ENCODE measurements around the gene RAB44.

RAB44 gene

GRCh38 chr6:36670271-36670670 lies 27.4 kb upstream of the RAB44 start:
- H3K4me3 ChIP-seq (ENCODE audit: low read length), result no peak overlapping the region
- TF ChIP-seq, protein P1, sequence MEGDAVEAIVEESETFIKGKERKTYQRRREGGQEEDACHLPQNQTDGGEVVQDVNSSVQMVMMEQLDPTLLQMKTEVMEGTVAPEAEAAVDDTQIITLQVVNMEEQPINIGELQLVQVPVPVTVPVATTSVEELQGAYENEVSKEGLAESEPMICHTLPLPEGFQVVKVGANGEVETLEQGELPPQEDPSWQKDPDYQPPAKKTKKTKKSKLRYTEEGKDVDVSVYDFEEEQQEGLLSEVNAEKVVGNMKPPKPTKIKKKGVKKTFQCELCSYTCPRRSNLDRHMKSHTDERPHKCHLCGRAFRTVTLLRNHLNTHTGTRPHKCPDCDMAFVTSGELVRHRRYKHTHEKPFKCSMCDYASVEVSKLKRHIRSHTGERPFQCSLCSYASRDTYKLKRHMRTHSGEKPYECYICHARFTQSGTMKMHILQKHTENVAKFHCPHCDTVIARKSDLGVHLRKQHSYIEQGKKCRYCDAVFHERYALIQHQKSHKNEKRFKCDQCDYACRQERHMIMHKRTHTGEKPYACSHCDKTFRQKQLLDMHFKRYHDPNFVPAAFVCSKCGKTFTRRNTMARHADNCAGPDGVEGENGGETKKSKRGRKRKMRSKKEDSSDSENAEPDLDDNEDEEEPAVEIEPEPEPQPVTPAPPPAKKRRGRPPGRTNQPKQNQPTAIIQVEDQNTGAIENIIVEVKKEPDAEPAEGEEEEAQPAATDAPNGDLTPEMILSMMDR (conservative IDR thresholded peaks at IDR 0.05; ENCODE audit: low read depth, low read length), result no peak
- no peak for DNase-seq (ENCODE audit: low read depth)

GRCh38 chr6:36671687-36672375 lies 25.8 kb upstream of the RAB44 start:
- no peak overlapping the region for H3K4me3 ChIP-seq (ENCODE audit: low read length)
- no peak for DNase-seq (ENCODE audit: low read depth)
- TF ChIP-seq, protein P1 (conservative IDR thresholded peaks at IDR 0.05; ENCODE audit: low read depth, low read length), result no peak

DNA sequence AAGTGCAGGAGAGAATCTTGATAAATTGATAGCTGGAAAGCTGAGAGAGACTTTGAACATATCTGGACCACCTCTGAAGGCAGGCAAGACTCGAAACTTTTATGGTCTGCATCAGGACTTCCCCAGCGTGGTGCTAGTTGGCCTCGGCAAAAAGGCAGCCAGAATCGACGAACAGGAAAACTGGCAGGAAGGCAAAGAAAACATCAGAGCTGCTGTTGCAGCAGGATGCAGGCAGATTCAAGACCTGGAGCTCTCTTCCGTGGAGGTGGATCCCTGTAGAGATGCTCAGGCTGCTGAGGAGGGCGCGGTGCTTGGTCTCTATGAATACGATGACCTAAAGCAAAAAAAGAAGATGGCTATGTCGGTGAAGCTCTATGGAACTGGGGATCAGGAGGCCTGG lies 23.7 kb upstream of the RAB44 start:
- TF ChIP-seq, protein P1 (conservative IDR thresholded peaks at IDR 0.05; ENCODE audit: low read depth, low read length), result no peak
- H3K4me3 ChIP-seq (ENCODE audit: low read length), result no peak overlapping the region
- DNase-seq (ENCODE audit: low read depth), result no peak

- H3K4me3 ChIP-seq (ENCODE audit: low read length), result no peak overlapping the region
- TF ChIP-seq, protein P1 (conservative IDR thresholded peaks at IDR 0.05; ENCODE audit: low read depth, low read length), result no peak
- no peak for DNase-seq (ENCODE audit: low read depth)
These were observed 22.7 kb upstream of the RAB44 start for GRCh38 chr6:36674942-36675341.

GRCh38 chr6:36676141-36677058 lies 21.2 kb upstream of the RAB44 start:
- no peak overlapping the region for H3K4me3 ChIP-seq (ENCODE audit: low read length)
- DNase-seq (ENCODE audit: low read depth), result no peak
- TF ChIP-seq, protein P1 (conservative IDR thresholded peaks at IDR 0.05; ENCODE audit: low read depth, low read length), result no peak

- TF ChIP-seq, protein P1 (conservative IDR thresholded peaks at IDR 0.05; ENCODE audit: low read depth, low read length), result no peak
- no peak overlapping the region for H3K4me3 ChIP-seq (ENCODE audit: low read length)
- no peak for DNase-seq (ENCODE audit: low read depth)
These were observed 20.4 kb upstream of the RAB44 start for GRCh38 chr6:36677059-36677749.
